Measurements from ENCODE around the gene MAML2.

Gene MAML2

GRCh38 chr11:96035740-96036078 lies 307.3 kb downstream of the MAML2 start:
- H3K27me3 ChIP-seq (replicated peaks in 2 of 5; ENCODE audit: control insufficient read depth in 4 of 5, insufficient read depth in 5 of 5, low read length in 4 of 5) = no peaks in the 10 kb centered on the region
- H3K4me1 ChIP-seq (ENCODE audit: control extremely low read depth in 1 of 4, control insufficient read depth in 4 of 4, insufficient read depth in 4 of 4, low read length in 3 of 4) = no peaks in the 10 kb centered on the region
- POLR2A ChIA-PET = no interaction called here
- no peaks in the 10 kb centered on the region for H3K9me3 ChIP-seq (ENCODE audit: control extremely low read depth in 1 of 5, control insufficient read depth in 4 of 5, insufficient read depth in 2 of 5, low read depth in 1 of 5, low read length in 4 of 5)
- no peaks in the 10 kb centered on the region for H3K36me3 ChIP-seq (ENCODE audit: control insufficient read depth in 4 of 4, insufficient read depth in 4 of 4, low read length in 3 of 4)
- H3K27ac ChIP-seq (ENCODE audit: insufficient read depth in 1 of 2, low read depth in 1 of 2, low read length in 2 of 2, poor library complexity in 1 of 2, severe bottlenecking in 2 of 2) = no peak overlapping the region
- H3K4me3 ChIP-seq (ENCODE audit: control insufficient read depth in 1 of 7, extremely low read depth in 1 of 7, insufficient read depth in 4 of 7, low read depth in 2 of 7, low read length in 6 of 7) = no peak overlapping the region
- 90% methylated on average over 2 of the region's 3 CpGs for WGBS (ENCODE audit: insufficient coverage)
- CTCF ChIA-PET = interaction anchor here (1.7 kb wide), 1 partner anchor 20 kb away, joined by 4 read pairs; no protein-coding TSS in a partner anchor
- no peak for DNase-seq

GRCh38 chr11:96035031-96035739 lies 307.8 kb downstream of the MAML2 start:
- Histone ChIP-seq H3K36me3 (ENCODE audit: control insufficient read depth in 4 of 4, insufficient read depth in 4 of 4, low read length in 3 of 4) (no peaks in the 10 kb centered on the region), H3K4me3 (ENCODE audit: control insufficient read depth in 1 of 7, extremely low read depth in 1 of 7, insufficient read depth in 4 of 7, low read depth in 2 of 7, low read length in 6 of 7) (no peak overlapping the region), H3K4me1 (ENCODE audit: control extremely low read depth in 1 of 4, control insufficient read depth in 4 of 4, insufficient read depth in 4 of 4, low read length in 3 of 4) (no peaks in the 10 kb centered on the region), H3K9me3 (ENCODE audit: control extremely low read depth in 1 of 5, control insufficient read depth in 4 of 5, insufficient read depth in 2 of 5, low read depth in 1 of 5, low read length in 4 of 5) (no peaks in the 10 kb centered on the region), H3K27ac (ENCODE audit: insufficient read depth in 1 of 2, low read depth in 1 of 2, low read length in 2 of 2, poor library complexity in 1 of 2, severe bottlenecking in 2 of 2) (no peak overlapping the region), H3K27me3 (replicated peaks in 2 of 5; ENCODE audit: control insufficient read depth in 4 of 5, insufficient read depth in 5 of 5, low read length in 4 of 5) (no peaks in the 10 kb centered on the region)
- POLR2A ChIA-PET = interaction anchor here (0.6 kb wide), 1 partner anchor 281 kb away, joined by 3 read pairs; no protein-coding TSS in a partner anchor
- 85% methylated on average over 4 of the region's 5 CpGs for WGBS (ENCODE audit: insufficient coverage)
- CTCF ChIA-PET = interaction anchor here (0.8 to 1.7 kb wide), 2 partner anchors 10 to 20 kb away, joined by 4 read pairs; no protein-coding TSS in a partner anchor
- DNase-seq = no peak

- Histone ChIP-seq H3K4me3 (ENCODE audit: control insufficient read depth in 1 of 7, extremely low read depth in 1 of 7, insufficient read depth in 4 of 7, low read depth in 2 of 7, low read length in 6 of 7) (no peak overlapping the region), H3K36me3 (ENCODE audit: control insufficient read depth in 4 of 4, insufficient read depth in 4 of 4, low read length in 3 of 4) (no peaks in the 10 kb centered on the region), H3K27ac (ENCODE audit: insufficient read depth in 1 of 2, low read depth in 1 of 2, low read length in 2 of 2, poor library complexity in 1 of 2, severe bottlenecking in 2 of 2) (no peak overlapping the region), H3K4me1 (ENCODE audit: control extremely low read depth in 1 of 4, control insufficient read depth in 4 of 4, insufficient read depth in 4 of 4, low read length in 3 of 4) (peaks cover 0 to 4% (median 0%) of the 10 kb centered on the region in 4 experiments), H3K9me3 (ENCODE audit: control extremely low read depth in 1 of 5, control insufficient read depth in 4 of 5, insufficient read depth in 2 of 5, low read depth in 1 of 5, low read length in 4 of 5) (no peaks in the 10 kb centered on the region), H3K27me3 (replicated peaks in 2 of 5; ENCODE audit: control insufficient read depth in 4 of 5, insufficient read depth in 5 of 5, low read length in 4 of 5) (no peaks in the 10 kb centered on the region)
- no peak for DNase-seq
- CTCF ChIA-PET = interaction anchor here (1.3 to 1.8 kb wide), 2 partner anchors 12 to 309 kb away, joined by 4 to 7 read pairs; partner anchors contain the start of gene MAML2
- 97% methylated on average over 3 of the region's 4 CpGs for WGBS (ENCODE audit: insufficient coverage)
- POLR2A ChIA-PET = no interaction called here
Observed at GRCh38 chr11:96033599-96033998, 309.4 kb downstream of the MAML2 start.

- CTCF ChIA-PET = interaction anchor here (1.3 to 1.8 kb wide), 3 partner anchors 11 to 309 kb away, joined by 4 to 7 read pairs (median 4); partner anchors contain the start of gene MAML2
- H3K27me3 ChIP-seq (replicated peaks in 2 of 5; ENCODE audit: control insufficient read depth in 4 of 5, insufficient read depth in 5 of 5, low read length in 4 of 5) = no peaks in the 10 kb centered on the region
- H3K36me3 ChIP-seq (ENCODE audit: control insufficient read depth in 4 of 4, insufficient read depth in 4 of 4, low read length in 3 of 4) = no peaks in the 10 kb centered on the region
- no peak overlapping the region for H3K27ac ChIP-seq (ENCODE audit: insufficient read depth in 1 of 2, low read depth in 1 of 2, low read length in 2 of 2, poor library complexity in 1 of 2, severe bottlenecking in 2 of 2)
- no peak overlapping the region for H3K4me3 ChIP-seq (ENCODE audit: control insufficient read depth in 1 of 7, extremely low read depth in 1 of 7, insufficient read depth in 4 of 7, low read depth in 2 of 7, low read length in 6 of 7)
- no peak for DNase-seq
- H3K4me1 ChIP-seq (ENCODE audit: control extremely low read depth in 1 of 4, control insufficient read depth in 4 of 4, insufficient read depth in 4 of 4, low read length in 3 of 4) = peaks cover 0 to 6% (median 0%) of the 10 kb centered on the region in 4 experiments
- POLR2A ChIA-PET = no interaction called here
- no peaks in the 10 kb centered on the region for H3K9me3 ChIP-seq (ENCODE audit: control extremely low read depth in 1 of 5, control insufficient read depth in 4 of 5, insufficient read depth in 2 of 5, low read depth in 1 of 5, low read length in 4 of 5)
Observed at GRCh38 chr11:96033095-96033494, 309.9 kb downstream of the MAML2 start.

GRCh38 chr11:96028746-96029145 lies 314.2 kb downstream of the MAML2 start:
- DNase-seq = peak in 1 of 3 donors; percentile 23
- POLR2A ChIA-PET = no interaction called here
- H3K27me3 ChIP-seq (replicated peaks in 2 of 5; ENCODE audit: control insufficient read depth in 4 of 5, insufficient read depth in 5 of 5, low read length in 4 of 5) = no peaks in the 10 kb centered on the region
- peaks cover 0 to 6% (median 0%) of the 10 kb centered on the region in 4 experiments for H3K4me1 ChIP-seq (ENCODE audit: control extremely low read depth in 1 of 4, control insufficient read depth in 4 of 4, insufficient read depth in 4 of 4, low read length in 3 of 4)
- CTCF ChIA-PET = no interaction called here
- H3K27ac ChIP-seq (ENCODE audit: insufficient read depth in 1 of 2, low read depth in 1 of 2, low read length in 2 of 2, poor library complexity in 1 of 2, severe bottlenecking in 2 of 2) = no peak overlapping the region
- no peaks in the 10 kb centered on the region for H3K36me3 ChIP-seq (ENCODE audit: control insufficient read depth in 4 of 4, insufficient read depth in 4 of 4, low read length in 3 of 4)
- no peak overlapping the region for H3K4me3 ChIP-seq (ENCODE audit: control insufficient read depth in 1 of 7, extremely low read depth in 1 of 7, insufficient read depth in 4 of 7, low read depth in 2 of 7, low read length in 6 of 7)
- no peaks in the 10 kb centered on the region for H3K9me3 ChIP-seq (ENCODE audit: control extremely low read depth in 1 of 5, control insufficient read depth in 4 of 5, insufficient read depth in 2 of 5, low read depth in 1 of 5, low read length in 4 of 5)

- ChIA-PET POLR2A (no interaction called here), CTCF (interaction anchor here (1.0 to 1.6 kb wide), 3 partner anchors 12 to 130 kb away, joined by 3 to 4 read pairs (median 3); no protein-coding TSS in a partner anchor)
- Histone ChIP-seq H3K4me3 (ENCODE audit: control insufficient read depth in 1 of 7, extremely low read depth in 1 of 7, insufficient read depth in 4 of 7, low read depth in 2 of 7, low read length in 6 of 7) (no peak overlapping the region), H3K27me3 (replicated peaks in 2 of 5; ENCODE audit: control insufficient read depth in 4 of 5, insufficient read depth in 5 of 5, low read length in 4 of 5) (no peaks in the 10 kb centered on the region), H3K27ac (ENCODE audit: insufficient read depth in 1 of 2, low read depth in 1 of 2, low read length in 2 of 2, poor library complexity in 1 of 2, severe bottlenecking in 2 of 2) (no peak overlapping the region), H3K4me1 (ENCODE audit: control extremely low read depth in 1 of 4, control insufficient read depth in 4 of 4, insufficient read depth in 4 of 4, low read length in 3 of 4) (peaks cover 0 to 6% (median 0%) of the 10 kb centered on the region in 4 experiments), H3K36me3 (ENCODE audit: control insufficient read depth in 4 of 4, insufficient read depth in 4 of 4, low read length in 3 of 4) (peaks cover 0 to 3% (median 0%) of the 10 kb centered on the region in 4 experiments), H3K9me3 (ENCODE audit: control extremely low read depth in 1 of 5, control insufficient read depth in 4 of 5, insufficient read depth in 2 of 5, low read depth in 1 of 5, low read length in 4 of 5) (no peaks in the 10 kb centered on the region)
- DNase-seq = no peak
Observed at GRCh38 chr11:96027021-96027420, 316.0 kb downstream of the MAML2 start.

GRCh38 chr11:96026310-96026709 lies 316.7 kb downstream of the MAML2 start:
- POLR2A ChIA-PET = no interaction called here
- Histone ChIP-seq H3K4me1 (ENCODE audit: control extremely low read depth in 1 of 4, control insufficient read depth in 4 of 4, insufficient read depth in 4 of 4, low read length in 3 of 4) (peaks cover 0 to 6% (median 0%) of the 10 kb centered on the region in 4 experiments), H3K27ac (ENCODE audit: insufficient read depth in 1 of 2, low read depth in 1 of 2, low read length in 2 of 2, poor library complexity in 1 of 2, severe bottlenecking in 2 of 2) (no peak overlapping the region), H3K4me3 (ENCODE audit: control insufficient read depth in 1 of 7, extremely low read depth in 1 of 7, insufficient read depth in 4 of 7, low read depth in 2 of 7, low read length in 6 of 7) (no peak overlapping the region), H3K27me3 (replicated peaks in 2 of 5; ENCODE audit: control insufficient read depth in 4 of 5, insufficient read depth in 5 of 5, low read length in 4 of 5) (no peaks in the 10 kb centered on the region), H3K9me3 (ENCODE audit: control extremely low read depth in 1 of 5, control insufficient read depth in 4 of 5, insufficient read depth in 2 of 5, low read depth in 1 of 5, low read length in 4 of 5) (no peaks in the 10 kb centered on the region), H3K36me3 (ENCODE audit: control insufficient read depth in 4 of 4, insufficient read depth in 4 of 4, low read length in 3 of 4) (peaks cover 0 to 5% (median 0%) of the 10 kb centered on the region in 4 experiments)
- CTCF ChIA-PET = interaction anchor here (1.6 kb wide), 1 partner anchor 84 kb away, joined by 3 read pairs; no protein-coding TSS in a partner anchor
- WGBS (ENCODE audit: insufficient coverage) = no CpG with 5 or more reads among the region's 2 CpGs
- no peak for DNase-seq
